Measurements from ENCODE around the gene MMP1.

DNA sequence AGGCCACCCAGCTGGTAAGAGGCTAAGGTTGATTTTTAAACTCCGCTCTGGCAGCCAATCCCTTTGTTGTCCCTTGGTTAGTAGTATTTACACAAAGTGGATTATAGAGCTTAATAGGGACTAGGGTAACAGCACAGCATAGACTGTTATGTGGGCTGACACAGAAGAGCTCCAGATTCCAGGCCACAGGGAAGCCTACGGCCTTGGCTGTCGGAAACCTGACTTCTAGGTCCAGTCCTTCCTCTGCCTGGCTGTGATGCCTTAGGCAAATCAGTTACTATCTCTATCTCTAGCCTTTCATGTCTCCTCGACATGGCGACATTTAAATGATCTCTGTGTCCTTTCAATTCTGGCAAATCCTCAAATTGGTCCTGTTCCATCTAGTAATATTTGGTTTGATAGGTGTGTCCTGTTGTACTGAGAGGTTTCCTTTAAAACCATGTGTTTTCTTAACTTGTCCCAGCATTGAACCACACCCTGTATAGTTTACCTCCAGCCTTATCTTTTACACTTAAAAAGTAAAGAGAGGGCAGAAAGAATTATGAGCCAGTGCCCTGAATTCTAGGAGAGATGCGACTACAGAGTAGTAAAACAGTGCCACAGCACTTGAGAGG lies 4.2 kb downstream of the MMP1 start:
- TF ChIP-seq POLR2AphosphoS5 (IDR thresholded peaks at IDR 0.05; ENCODE audit: low read depth, low read length): no peak
- TF ChIP-seq TAF1 (IDR thresholded peaks at IDR 0.05; ENCODE audit: borderline replicate concordance, insufficient read depth, low read length): no peak
- no peak for TF ChIP-seq SIN3A (IDR thresholded peaks at IDR 0.05; ENCODE audit: borderline replicate concordance, insufficient read depth, low read length)
- TF ChIP-seq, protein P1, sequence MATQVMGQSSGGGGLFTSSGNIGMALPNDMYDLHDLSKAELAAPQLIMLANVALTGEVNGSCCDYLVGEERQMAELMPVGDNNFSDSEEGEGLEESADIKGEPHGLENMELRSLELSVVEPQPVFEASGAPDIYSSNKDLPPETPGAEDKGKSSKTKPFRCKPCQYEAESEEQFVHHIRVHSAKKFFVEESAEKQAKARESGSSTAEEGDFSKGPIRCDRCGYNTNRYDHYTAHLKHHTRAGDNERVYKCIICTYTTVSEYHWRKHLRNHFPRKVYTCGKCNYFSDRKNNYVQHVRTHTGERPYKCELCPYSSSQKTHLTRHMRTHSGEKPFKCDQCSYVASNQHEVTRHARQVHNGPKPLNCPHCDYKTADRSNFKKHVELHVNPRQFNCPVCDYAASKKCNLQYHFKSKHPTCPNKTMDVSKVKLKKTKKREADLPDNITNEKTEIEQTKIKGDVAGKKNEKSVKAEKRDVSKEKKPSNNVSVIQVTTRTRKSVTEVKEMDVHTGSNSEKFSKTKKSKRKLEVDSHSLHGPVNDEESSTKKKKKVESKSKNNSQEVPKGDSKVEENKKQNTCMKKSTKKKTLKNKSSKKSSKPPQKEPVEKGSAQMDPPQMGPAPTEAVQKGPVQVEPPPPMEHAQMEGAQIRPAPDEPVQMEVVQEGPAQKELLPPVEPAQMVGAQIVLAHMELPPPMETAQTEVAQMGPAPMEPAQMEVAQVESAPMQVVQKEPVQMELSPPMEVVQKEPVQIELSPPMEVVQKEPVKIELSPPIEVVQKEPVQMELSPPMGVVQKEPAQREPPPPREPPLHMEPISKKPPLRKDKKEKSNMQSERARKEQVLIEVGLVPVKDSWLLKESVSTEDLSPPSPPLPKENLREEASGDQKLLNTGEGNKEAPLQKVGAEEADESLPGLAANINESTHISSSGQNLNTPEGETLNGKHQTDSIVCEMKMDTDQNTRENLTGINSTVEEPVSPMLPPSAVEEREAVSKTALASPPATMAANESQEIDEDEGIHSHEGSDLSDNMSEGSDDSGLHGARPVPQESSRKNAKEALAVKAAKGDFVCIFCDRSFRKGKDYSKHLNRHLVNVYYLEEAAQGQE (IDR thresholded peaks at IDR 0.05; ENCODE audit: insufficient read depth in 1 of 2, low read depth in 2 of 2, low read length in 2 of 2): no peak
